H1 (cell line): ENCODE results near the gene FLT1. TPM values are rescaled to one million over a fixed set of nuclear protein-coding genes. Genes with fewer than 3 reads are reported as not detected.

Experiments used
- CTCF ChIA-PET: fragments of 300-600 bp; sonication (Branson Sonifier 250); formaldehyde crosslinking; loops from one replicate; lab custom pipeline; 2021; ENCODE audit not compliant: partially characterized antibody; lab: Charles Lee
- POLR2A ChIA-PET: fragments of 300-600 bp; sonication (Branson Sonifier 250); formaldehyde crosslinking; loops from one replicate; lab custom pipeline; 2021; ENCODE audit warnings: inconsistent platforms; ENCODE audit not compliant: partially characterized antibody; lab: Charles Lee
- DNase-seq, 2 experiments: peaks; one replicate each; pipeline versions ENCODE4 v3.0.0 to v3.0.0-alpha.2; 2010 to 2022; ENCODE audit warnings: low spot score in 2 of 2, low read depth in 1 of 2, mixed read lengths in 1 of 2
- FAIRE-seq: peaks from 2 replicates; lab custom pipeline; 2011; peaks lifted over from hg19 to GRCh38; lab: Jason Lieb, UNC
- H2AFZ ChIP-seq: 2 replicates; pipeline ENCODE4 v1.8.1; 2012; ENCODE audit warnings: low read length, inconsistent platforms
- H2AK5ac ChIP-seq: 2 replicates; pipeline ENCODE4 v1.6.1; 2013; ENCODE audit warnings: low read depth, low read length
- H2BK120ac ChIP-seq: replicated peaks from 2 replicates; pipeline ENCODE3; 2013; ENCODE audit warnings: low read depth, low read length, inconsistent platforms
- H2BK12ac ChIP-seq: 2 replicates; pipeline ENCODE4 v1.6.1; 2013; ENCODE audit warnings: low read depth, low read length
- H2BK15ac ChIP-seq: 2 replicates; pipeline ENCODE4 v1.6.1; 2013; ENCODE audit warnings: low read length
- H2BK20ac ChIP-seq: 2 replicates; pipeline ENCODE4 v1.6.1; 2013; ENCODE audit warnings: low read length
- H2BK5ac ChIP-seq: 2 replicates; pipeline ENCODE4 v1.6.1; 2013; ENCODE audit warnings: low read depth, low read length
- H3K14ac ChIP-seq: 2 replicates; pipeline ENCODE4 v1.6.1; 2013; ENCODE audit warnings: inconsistent platforms; ENCODE audit not compliant: insufficient read length
- H3K18ac ChIP-seq: 2 replicates; pipeline ENCODE4 v1.6.1; 2013; ENCODE audit warnings: low read length; ENCODE audit errors: extremely low read depth
- H3K23ac ChIP-seq: 2 replicates; pipeline ENCODE4 v1.6.1; 2013; ENCODE audit warnings: inconsistent platforms; ENCODE audit not compliant: insufficient read length
- H3K23me2 ChIP-seq: 2 replicates; pipeline ENCODE4 v1.6.1; 2013; ENCODE audit warnings: low read depth, low read length
- H3K27ac ChIP-seq: 2 replicates; pipeline ENCODE4 v1.6.1; 2011; ENCODE audit warnings: low read depth, low read length, inconsistent platforms
- H3K27me3 ChIP-seq, 4 experiments: replicated peaks in 1 of 4; 1 replicate in 1 of 4; 2 replicates in 3 of 4; pipeline versions ENCODE4 v1.6.1 to v1.8.1; 2011 to 2013; ENCODE audit warnings: low read length in 3 of 4, mild to moderate bottlenecking in 3 of 4, inconsistent platforms in 2 of 4, mixed read lengths in 2 of 4, moderate library complexity in 1 of 4; ENCODE audit not compliant: control insufficient read depth in 3 of 4, insufficient read depth in 3 of 4; ENCODE audit errors: extremely low read depth in 1 of 4
- H3K36me3 ChIP-seq, 4 experiments: 2 replicates each; pipeline versions ENCODE4 v1.6.1 to v1.8.1; 2011 to 2013; ENCODE audit warnings: mild to moderate bottlenecking in 4 of 4, low read length in 3 of 4, moderate library complexity in 2 of 4, control low read depth in 1 of 4, inconsistent platforms in 1 of 4; ENCODE audit not compliant: insufficient read depth in 4 of 4, control insufficient read depth in 2 of 4
- H3K4ac ChIP-seq: replicated peaks from 2 replicates; pipeline ENCODE3; 2013; ENCODE audit warnings: low read length, low read depth, mixed read lengths, inconsistent platforms; ENCODE audit not compliant: insufficient read length
- H3K4me1 ChIP-seq, 4 experiments: replicated peaks in 1 of 4; 1 replicate in 1 of 4; 2 replicates in 3 of 4; pipeline versions ENCODE4 v1.6.1 to v1.8.1; 2011 to 2013; ENCODE audit warnings: low read length in 3 of 4, inconsistent platforms in 2 of 4, mixed read lengths in 1 of 4; ENCODE audit not compliant: insufficient read depth in 4 of 4, control insufficient read depth in 3 of 4
- H3K4me2 ChIP-seq, 2 experiments: 2 replicates each; pipeline versions ENCODE4 v1.6.1 to v1.8.1; 2011 to 2013; ENCODE audit warnings: low read depth in 2 of 2, low read length in 2 of 2, control low read depth in 1 of 2, inconsistent platforms in 1 of 2, mild to moderate bottlenecking in 1 of 2; ENCODE audit not compliant: insufficient read depth in 1 of 2
- H3K4me3 ChIP-seq, 4 experiments: fragments of 200-600, 300-600 bp in 1 of 4; sonication (generic), shearing (Covaris generic), sonication (Bioruptor Twin) in 1 of 4; 2 replicates each; pipeline versions ENCODE4 v1.5.1 to v1.8.1; 2011 to 2016; ENCODE audit warnings: low read length in 4 of 4, low read depth in 3 of 4, control low read depth in 2 of 4, inconsistent platforms in 2 of 4, mild to moderate bottlenecking in 2 of 4, mixed read lengths in 1 of 4, moderate library complexity in 1 of 4; ENCODE audit not compliant: insufficient read depth in 2 of 4; ENCODE audit errors: extremely low read depth in 1 of 4
- H3K56ac ChIP-seq: replicated peaks from 2 replicates; pipeline ENCODE3; 2013; ENCODE audit warnings: low read depth, mild to moderate bottlenecking, mixed read lengths, low read length, inconsistent platforms; ENCODE audit not compliant: insufficient read length
- H3K79me1 ChIP-seq: 2 replicates; pipeline ENCODE4 v1.6.1; 2013; ENCODE audit warnings: low read depth, low read length, control low read depth
- H3K79me2 ChIP-seq, 2 experiments: 2 replicates each; pipeline versions ENCODE4 v1.6.1 to v1.8.1; 2012 to 2013; ENCODE audit warnings: low read length in 2 of 2, mild to moderate bottlenecking in 2 of 2, inconsistent platforms in 1 of 2; ENCODE audit not compliant: insufficient read depth in 2 of 2, control insufficient read depth in 1 of 2
- H3K9ac ChIP-seq, 4 experiments: replicated peaks in 1 of 4; 1 replicate in 1 of 4; 2 replicates in 3 of 4; pipeline versions ENCODE4 v1.6.1 to v1.8.1; 2011 to 2013; ENCODE audit warnings: low read depth in 3 of 4, low read length in 3 of 4, control low read depth in 2 of 4, mild to moderate bottlenecking in 2 of 4, moderate library complexity in 2 of 4, inconsistent platforms in 1 of 4; ENCODE audit errors: extremely low read depth in 1 of 4
- H3K9me3 ChIP-seq, 2 experiments: 2 replicates each; pipeline versions ENCODE4 v1.6.1 to v1.8.1; 2012 to 2013; ENCODE audit warnings: mild to moderate bottlenecking in 2 of 2, moderate library complexity in 2 of 2, control low read depth in 1 of 2, inconsistent platforms in 1 of 2, low read depth in 1 of 2, low read length in 1 of 2, mixed read lengths in 1 of 2; ENCODE audit not compliant: insufficient read depth in 2 of 2
- H4K20me1 ChIP-seq, 2 experiments: replicated peaks in 1 of 2; 2 replicates each; pipeline versions ENCODE3 to v1.8.1; 2011 to 2013; ENCODE audit warnings: inconsistent platforms in 2 of 2, low read length in 2 of 2, mild to moderate bottlenecking in 1 of 2; ENCODE audit not compliant: insufficient read depth in 2 of 2, control insufficient read depth in 1 of 2
- H4K5ac ChIP-seq: 2 replicates; pipeline ENCODE4 v1.6.1; 2013; ENCODE audit warnings: low read length, low read depth, mixed read lengths, inconsistent platforms; ENCODE audit not compliant: insufficient read length
- H4K8ac ChIP-seq: 2 replicates; pipeline ENCODE4 v1.8.0; 2013; ENCODE audit warnings: mild to moderate bottlenecking, moderate library complexity, low read length, inconsistent platforms; ENCODE audit not compliant: insufficient read depth; ENCODE audit errors: extremely low read depth
- H4K91ac ChIP-seq: replicated peaks from 2 replicates; pipeline ENCODE3; 2013; ENCODE audit warnings: low read length, mixed read lengths, inconsistent platforms; ENCODE audit not compliant: insufficient read length
- POLR2A ChIP-seq, 2 experiments: IDR thresholded peaks; 1 replicate in 1 of 2; 2 replicates in 1 of 2; pipeline ENCODE4 v1.6.1; 2011; ENCODE audit warnings: low read depth in 2 of 2, low read length in 2 of 2, mild to moderate bottlenecking in 2 of 2; ENCODE audit errors: control extremely low read depth in 1 of 2
- POLR2AphosphoS5 ChIP-seq: IDR thresholded peaks from 2 replicates; pipeline ENCODE4 v1.6.1; 2011; ENCODE audit warnings: low read depth, low read length
- RBBP5 ChIP-seq: IDR thresholded peaks from 2 replicates; pipeline ENCODE4 v1.7.1; 2012; ENCODE audit warnings: low read depth, mild to moderate bottlenecking, inconsistent platforms, low read length, moderate library complexity, borderline replicate concordance
- TEAD4 ChIP-seq: IDR thresholded peaks from 2 replicates; pipeline ENCODE4 v1.6.1; 2012; ENCODE audit warnings: low read depth, low read length, inconsistent platforms, mixed read lengths
- WGBS, 2 experiments: shearing (Covaris generic) in 1 of 2; methylation state at CpG; one replicate each; pipeline versions ENCODE4 v1.1.6 to v1.1.7; 2013 to 2015; ENCODE audit warnings: low lambda C conversion rate in 2 of 2, mixed read lengths in 2 of 2, inconsistent platforms in 1 of 2, low coverage in 1 of 2, missing lambda C conversion rate in 1 of 2; ENCODE audit not compliant: insufficient replicate concordance in 2 of 2, insufficient coverage in 1 of 2, insufficient read length in 1 of 2; ENCODE audit errors: extremely low coverage in 1 of 2, missing lambda C conversion rate in 1 of 2; 5-methylcytosine and 5-hydroxymethylcytosine counted together
- polyA plus RNA-seq, 7 experiments: library from polyadenylated mRNA; depleted of rRNA in 3 of 7; stranded (reverse) in 5 of 7; unstranded in 2 of 7; fragments of >200 nt in 5 of 7; fragments of 200-250 nt in 2 of 7; gene quantifications; 1 replicate in 5 of 7; 2 replicates in 1 of 7; 4 replicates in 1 of 7; pipeline versions ENCODE4 v1.2.1 to v1.2.3, GENCODE V29; 2011 to 2013; ENCODE audit warnings: missing spikeins in 2 of 7, mixed read lengths in 2 of 7
- total RNA-seq: library from RNA; stranded (reverse); fragmentation: NEBNext Ultra II Directional; extraction: Animal tissue kit (Norgen Biotek cat#: 25700); gene quantifications from 2 replicates; pipeline ENCODE4 v1.2.1, GENCODE V29; 2021
- TF ChIP-seq, protein P1 (sequence below): IDR thresholded peaks from 2 replicates; pipeline ENCODE4 v1.6.1; 2012; ENCODE audit warnings: low read length, inconsistent platforms

Gene FLT1
- total and polyA plus RNA-seq, 2 of the 8 experiments (the other 6 are each of a cell fraction or from before 2014, with no cell fraction given): 19.7 to 90.2 TPM

GRCh38 chr13:28464861-28465460 lies 30.0 kb downstream of the FLT1 start:
- Histone ChIP-seq H4K8ac (no peak overlapping the region), H3K56ac (no peak overlapping the region), H4K91ac (no peak overlapping the region), H2BK120ac (no peak overlapping the region), H2BK20ac (no peak overlapping the region), H2BK5ac (no peak overlapping the region), H2AFZ (no peak overlapping the region), H3K27ac (no peak overlapping the region), H3K4me1 (peaks cover 0 to 8% (median 5%) of the 10 kb centered on the region in 4 experiments), H3K79me1 (0 out of 2 replicates have a peak, but pooled peaks cover 2% of the 10 kb centered on the region), H3K4me2 (no peak overlapping the region), H2BK15ac (no peak overlapping the region), H2AK5ac (no peak overlapping the region), H3K27me3 (no peaks in the 10 kb centered on the region), H3K79me2 (peaks cover 0 to 46% of the 10 kb centered on the region in 2 experiments; a peak in 2 of 4 replicates), H4K5ac (no peak overlapping the region), H3K9me3 (no peaks in the 10 kb centered on the region), H3K14ac (no peak overlapping the region), H3K18ac (no peak overlapping the region), H3K4me3 (no peak overlapping the region), H3K23me2 (no peaks in the 10 kb centered on the region), H4K20me1 (peaks cover 0 to 4% of the 10 kb centered on the region in 2 experiments), H3K36me3 (peaks cover 4 to 67% (median 39%) of the 10 kb centered on the region in 4 experiments; a peak in 6 of 8 replicates), H3K23ac (no peak overlapping the region), H2BK12ac (no peak overlapping the region), H3K9ac (no peak overlapping the region), H3K4ac (no peak overlapping the region)
- FAIRE-seq: no peak
- ChIA-PET POLR2A (interaction anchor here (0.7 to 0.9 kb wide), 3 partner anchors 11 to 19 kb away, joined by 3 read pairs; no protein-coding TSS in a partner anchor), CTCF (no interaction called here)
- DNase-seq: no peak
- TF ChIP-seq POLR2A (IDR thresholded peaks at IDR 0.05; ENCODE audit: control extremely low read depth in 1 of 2, low read depth in 2 of 2, low read length in 2 of 2): no peak
- TF ChIP-seq POLR2AphosphoS5: no peak
- TF ChIP-seq RBBP5: no peak
- TF ChIP-seq, protein P1, sequence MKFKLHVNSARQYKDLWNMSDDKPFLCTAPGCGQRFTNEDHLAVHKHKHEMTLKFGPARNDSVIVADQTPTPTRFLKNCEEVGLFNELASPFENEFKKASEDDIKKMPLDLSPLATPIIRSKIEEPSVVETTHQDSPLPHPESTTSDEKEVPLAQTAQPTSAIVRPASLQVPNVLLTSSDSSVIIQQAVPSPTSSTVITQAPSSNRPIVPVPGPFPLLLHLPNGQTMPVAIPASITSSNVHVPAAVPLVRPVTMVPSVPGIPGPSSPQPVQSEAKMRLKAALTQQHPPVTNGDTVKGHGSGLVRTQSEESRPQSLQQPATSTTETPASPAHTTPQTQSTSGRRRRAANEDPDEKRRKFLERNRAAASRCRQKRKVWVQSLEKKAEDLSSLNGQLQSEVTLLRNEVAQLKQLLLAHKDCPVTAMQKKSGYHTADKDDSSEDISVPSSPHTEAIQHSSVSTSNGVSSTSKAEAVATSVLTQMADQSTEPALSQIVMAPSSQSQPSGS: no peak
- no peak for TF ChIP-seq TEAD4
- WGBS, 2 experiments: 88% methylated on average over 6 of the region's 6 CpGs; no CpG with 5 or more reads in 1 of the 2 experiments
